ENCODE results near the gene TUBA4A.
"Not testable (repeated sequence)": the region's sequence is repeated elsewhere in the genome, so short reads cannot be mapped to it uniquely, and the experiment has no call there.

TUBA4A gene

DNA sequence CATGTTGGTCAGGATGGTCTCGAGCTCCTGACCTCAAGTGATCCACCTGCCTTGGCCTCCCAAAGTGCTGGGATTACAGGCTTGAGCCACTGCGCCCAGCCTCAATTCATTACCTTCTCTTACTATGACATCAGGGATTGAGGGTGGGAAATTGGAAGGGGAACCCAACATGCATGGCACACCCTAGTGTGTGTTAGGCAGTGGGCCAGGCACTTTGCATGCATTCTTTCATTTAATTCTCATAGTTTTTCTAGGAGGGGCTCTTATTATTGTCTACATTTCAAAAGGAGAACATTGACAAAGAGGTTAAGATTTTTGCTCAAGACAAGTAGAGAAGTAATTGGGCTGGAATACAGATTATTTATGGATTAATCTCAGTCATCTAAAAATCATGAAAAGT lies 14.6 kb upstream of the TUBA4A start:
- Mint-ChIP-seq H3K36me3 (ENCODE audit: low read depth) (no peaks in the 10 kb centered on the region), H3K9me3 (no peaks in the 10 kb centered on the region), H3K27me3 (ENCODE audit: low read depth) (peaks cover 20% of the 10 kb centered on the region)

DNA sequence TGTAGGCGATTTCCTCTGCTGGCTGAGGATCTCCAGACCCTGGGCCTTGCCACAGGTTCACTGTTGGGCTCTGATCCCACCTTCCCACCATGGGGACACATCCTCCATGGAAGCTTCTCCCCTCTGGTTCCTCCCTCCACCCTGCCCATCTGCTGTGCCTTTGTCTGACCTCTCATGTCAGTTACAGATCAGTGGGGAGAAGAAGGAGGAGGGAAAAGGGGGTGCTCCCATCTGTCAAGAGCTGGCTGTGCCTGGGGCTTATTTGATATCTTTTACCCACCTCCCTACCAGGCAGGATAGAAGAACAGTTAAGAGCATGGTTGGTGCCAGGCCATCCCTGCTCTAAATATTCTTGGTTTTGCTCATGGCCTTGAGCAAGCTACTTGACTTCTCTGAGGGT lies 13.2 kb upstream of the TUBA4A start:
- Mint-ChIP-seq H3K36me3 (ENCODE audit: low read depth) (no peaks in the 10 kb centered on the region), H3K27ac (no peak overlapping the region), H3K4me3 (no peak overlapping the region), H3K4me1 (peaks cover 6% of the 10 kb centered on the region), H3K27me3 (ENCODE audit: low read depth) (peaks cover 13% of the 10 kb centered on the region), H3K9me3 (no peaks in the 10 kb centered on the region)
- TF ChIP-seq, protein P1, sequence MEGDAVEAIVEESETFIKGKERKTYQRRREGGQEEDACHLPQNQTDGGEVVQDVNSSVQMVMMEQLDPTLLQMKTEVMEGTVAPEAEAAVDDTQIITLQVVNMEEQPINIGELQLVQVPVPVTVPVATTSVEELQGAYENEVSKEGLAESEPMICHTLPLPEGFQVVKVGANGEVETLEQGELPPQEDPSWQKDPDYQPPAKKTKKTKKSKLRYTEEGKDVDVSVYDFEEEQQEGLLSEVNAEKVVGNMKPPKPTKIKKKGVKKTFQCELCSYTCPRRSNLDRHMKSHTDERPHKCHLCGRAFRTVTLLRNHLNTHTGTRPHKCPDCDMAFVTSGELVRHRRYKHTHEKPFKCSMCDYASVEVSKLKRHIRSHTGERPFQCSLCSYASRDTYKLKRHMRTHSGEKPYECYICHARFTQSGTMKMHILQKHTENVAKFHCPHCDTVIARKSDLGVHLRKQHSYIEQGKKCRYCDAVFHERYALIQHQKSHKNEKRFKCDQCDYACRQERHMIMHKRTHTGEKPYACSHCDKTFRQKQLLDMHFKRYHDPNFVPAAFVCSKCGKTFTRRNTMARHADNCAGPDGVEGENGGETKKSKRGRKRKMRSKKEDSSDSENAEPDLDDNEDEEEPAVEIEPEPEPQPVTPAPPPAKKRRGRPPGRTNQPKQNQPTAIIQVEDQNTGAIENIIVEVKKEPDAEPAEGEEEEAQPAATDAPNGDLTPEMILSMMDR (IDR thresholded peaks at IDR 0.05; ENCODE audit: unreplicated experiment in 3 of 3), result no peak

More for the DNA sequence above, 14.6 kb upstream of the TUBA4A start:
- Mint-ChIP-seq H3K4me3 (no peak overlapping the region), H3K27ac (no peak overlapping the region), H3K4me1 (peaks cover 6% of the 10 kb centered on the region)
- TF ChIP-seq, protein P1 (IDR thresholded peaks at IDR 0.05; ENCODE audit: unreplicated experiment in 3 of 3), result no peak

DNA sequence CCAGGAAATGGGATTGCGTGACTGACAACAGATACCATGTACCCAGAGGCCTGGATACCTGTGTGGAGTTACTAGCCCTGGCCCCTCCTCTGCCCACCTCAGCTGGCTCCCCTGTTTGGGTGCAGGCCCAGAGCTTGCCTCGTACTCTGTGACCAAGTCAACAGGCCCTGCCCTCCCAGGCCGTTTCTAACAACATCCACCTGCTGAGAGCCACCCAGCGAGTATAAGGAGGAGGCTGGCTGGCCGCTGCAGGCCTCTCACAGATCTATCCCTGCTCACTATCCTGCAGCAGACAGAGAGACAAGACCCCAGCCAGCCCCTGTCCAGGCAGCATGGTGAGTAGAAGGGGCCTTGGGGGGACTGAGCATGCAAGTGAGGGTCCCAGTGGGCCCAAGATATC lies 12.5 kb upstream of the TUBA4A start:
- TF ChIP-seq, protein P1 (IDR thresholded peaks at IDR 0.05; ENCODE audit: unreplicated experiment in 3 of 3), result no peak
- Mint-ChIP-seq H3K4me1 (peaks cover 6% of the 10 kb centered on the region), H3K4me3 (no peak overlapping the region), H3K27me3 (ENCODE audit: low read depth) (peaks cover 13% of the 10 kb centered on the region), H3K36me3 (ENCODE audit: low read depth) (no peaks in the 10 kb centered on the region), H3K27ac (no peak overlapping the region), H3K9me3 (no peaks in the 10 kb centered on the region)

DNA sequence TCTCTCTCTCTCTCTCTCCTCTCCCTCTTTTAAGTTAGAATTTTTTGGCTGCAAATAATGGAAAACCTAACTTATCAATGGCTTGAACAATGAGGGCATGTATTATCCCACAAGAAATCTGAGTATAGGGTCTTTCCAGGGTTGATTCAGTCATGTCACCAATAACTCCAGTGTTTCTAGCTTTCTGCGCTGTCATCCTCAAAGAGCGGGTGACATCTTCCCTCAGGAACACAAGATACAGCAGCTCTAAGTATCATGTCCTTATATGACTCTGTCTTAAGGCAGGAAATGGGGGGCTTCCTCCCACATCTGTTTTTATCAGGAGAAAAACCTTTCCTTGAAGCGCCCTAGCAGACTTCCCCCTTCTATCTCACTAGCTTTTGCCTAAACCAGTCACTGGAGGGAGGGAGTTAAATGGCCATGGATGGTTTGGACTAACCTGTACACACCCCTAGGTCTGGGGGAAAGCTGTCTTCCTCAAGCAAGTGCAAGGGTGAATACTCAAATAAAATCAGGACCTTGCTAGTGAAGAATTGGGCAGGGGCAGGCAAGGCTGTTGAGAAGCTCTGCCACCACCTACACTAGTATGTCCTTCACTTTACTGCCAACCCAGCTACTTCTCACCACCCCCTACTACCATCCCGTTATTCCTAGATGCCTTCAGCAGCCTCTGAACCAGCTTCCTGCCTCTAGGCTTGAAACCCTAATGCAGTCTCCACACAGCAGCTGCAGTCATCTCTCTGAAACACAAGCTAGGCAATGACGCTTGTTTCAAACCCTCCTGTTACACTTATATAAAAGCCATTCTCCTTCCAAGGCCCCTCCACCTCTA lies 7.5 kb upstream of the TUBA4A start:
- Mint-ChIP-seq H3K36me3 (ENCODE audit: low read depth) (no peaks in the 10 kb centered on the region), H3K9me3 (no peaks in the 10 kb centered on the region), H3K27ac (no peak overlapping the region), H3K4me3 (no peak overlapping the region), H3K27me3 (ENCODE audit: low read depth) (peaks cover 37% of the 10 kb centered on the region), H3K4me1 (no peaks in the 10 kb centered on the region)
- TF ChIP-seq, protein P1 (IDR thresholded peaks at IDR 0.05; ENCODE audit: unreplicated experiment in 3 of 3), result no peak

DNA sequence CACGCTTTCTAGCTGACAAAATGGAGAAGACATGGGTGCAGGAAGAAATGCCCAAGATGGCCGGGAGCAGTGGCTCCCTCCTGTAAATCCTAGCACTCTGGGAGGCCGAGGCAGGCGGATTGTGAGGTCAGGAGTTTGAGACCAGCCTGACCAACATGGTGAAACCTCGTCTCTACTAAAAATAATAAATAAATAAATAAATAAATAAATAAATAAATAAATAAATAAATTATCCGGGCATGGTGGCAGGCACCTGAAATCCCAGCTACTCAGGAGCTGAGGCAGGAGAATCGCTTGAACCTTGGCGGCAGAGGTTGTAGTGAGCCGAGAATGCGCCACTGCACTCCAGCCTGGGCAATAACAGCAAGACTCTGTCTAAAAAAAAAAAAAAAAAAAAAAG lies 5.2 kb upstream of the TUBA4A start:
- not testable (repeated sequence) for H3K36me3 Mint-ChIP-seq (ENCODE audit: low read depth); H3K4me3 Mint-ChIP-seq; H3K4me1 Mint-ChIP-seq; H3K9me3 Mint-ChIP-seq; H3K27ac Mint-ChIP-seq
- peaks cover 57% of the 10 kb centered on the region for H3K27me3 Mint-ChIP-seq (ENCODE audit: low read depth)

DNA sequence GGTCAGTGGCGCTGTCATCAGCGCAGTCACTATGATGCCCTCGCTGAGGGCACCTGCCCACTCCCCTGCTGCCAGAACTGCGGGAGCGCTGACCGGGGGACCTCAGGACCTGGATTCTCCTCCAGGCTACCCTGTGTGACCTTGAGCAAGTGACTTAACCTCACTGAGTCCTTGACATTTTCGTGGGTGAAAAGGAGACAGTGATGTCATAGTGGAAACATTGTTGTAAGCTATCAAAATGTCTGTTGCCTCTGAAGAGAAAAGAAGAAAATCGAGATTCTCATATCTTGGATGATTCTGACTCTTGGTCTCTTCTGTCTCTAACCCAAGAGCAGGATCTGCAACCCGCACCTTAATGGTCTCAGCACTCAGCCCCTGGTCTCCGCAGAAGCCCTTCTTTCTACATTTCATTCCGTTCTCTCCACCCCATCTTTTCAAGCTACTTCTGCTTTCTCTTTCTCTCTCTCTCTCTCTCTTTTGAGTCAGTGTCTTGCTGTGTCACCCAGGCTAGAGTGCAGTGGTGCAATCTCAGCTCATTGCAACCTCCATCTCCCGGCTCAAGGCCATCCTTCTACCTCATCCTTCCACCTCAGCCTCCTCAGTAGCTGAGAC lies 978 bp upstream of the TUBA4A start:
- TF ChIP-seq, protein P1 (IDR thresholded peaks at IDR 0.05; ENCODE audit: unreplicated experiment in 3 of 3), result no peak
- no peaks in the 10 kb centered on the region for H3K9me3 Mint-ChIP-seq
- H3K27ac Mint-ChIP-seq, result no peak overlapping the region
- H3K27me3 Mint-ChIP-seq (ENCODE audit: low read depth), result peaks cover 76% of the 10 kb centered on the region
- no peaks in the 10 kb centered on the region for H3K36me3 Mint-ChIP-seq (ENCODE audit: low read depth)
- peaks cover 36% of the 10 kb centered on the region for H3K4me1 Mint-ChIP-seq
- H3K4me3 Mint-ChIP-seq, result peak overlapping the region; percentile 56 to 81 (median 64)
